ENCODE measurements around the gene CTAGE9. TPM values are rescaled to one million over a fixed set of nuclear protein-coding genes. Genes with fewer than 3 reads are reported as not detected.

Gene CTAGE9
- total RNA-seq, 2 experiments from 2014 or later: not detected

DNA sequence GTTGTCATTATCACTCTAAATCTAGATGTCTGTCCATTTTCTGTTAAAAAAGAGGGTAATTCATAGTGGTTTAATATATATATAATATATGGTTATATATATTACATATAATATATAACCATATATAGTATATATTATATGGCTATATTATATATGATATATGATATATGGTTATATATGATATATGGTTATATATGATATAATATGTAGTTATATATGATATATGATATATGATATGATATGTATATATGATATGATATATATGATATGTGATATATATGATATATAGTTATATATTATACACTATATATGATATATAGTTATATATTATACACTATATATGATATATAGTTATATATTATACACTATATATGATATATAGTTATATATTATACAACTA lies 18.2 kb downstream of the CTAGE9 start:
- H3K79me2 ChIP-seq (ENCODE audit: insufficient read depth, low read depth, low read length): no peaks in the 10 kb centered on the region
- TF ChIP-seq, protein P1, sequence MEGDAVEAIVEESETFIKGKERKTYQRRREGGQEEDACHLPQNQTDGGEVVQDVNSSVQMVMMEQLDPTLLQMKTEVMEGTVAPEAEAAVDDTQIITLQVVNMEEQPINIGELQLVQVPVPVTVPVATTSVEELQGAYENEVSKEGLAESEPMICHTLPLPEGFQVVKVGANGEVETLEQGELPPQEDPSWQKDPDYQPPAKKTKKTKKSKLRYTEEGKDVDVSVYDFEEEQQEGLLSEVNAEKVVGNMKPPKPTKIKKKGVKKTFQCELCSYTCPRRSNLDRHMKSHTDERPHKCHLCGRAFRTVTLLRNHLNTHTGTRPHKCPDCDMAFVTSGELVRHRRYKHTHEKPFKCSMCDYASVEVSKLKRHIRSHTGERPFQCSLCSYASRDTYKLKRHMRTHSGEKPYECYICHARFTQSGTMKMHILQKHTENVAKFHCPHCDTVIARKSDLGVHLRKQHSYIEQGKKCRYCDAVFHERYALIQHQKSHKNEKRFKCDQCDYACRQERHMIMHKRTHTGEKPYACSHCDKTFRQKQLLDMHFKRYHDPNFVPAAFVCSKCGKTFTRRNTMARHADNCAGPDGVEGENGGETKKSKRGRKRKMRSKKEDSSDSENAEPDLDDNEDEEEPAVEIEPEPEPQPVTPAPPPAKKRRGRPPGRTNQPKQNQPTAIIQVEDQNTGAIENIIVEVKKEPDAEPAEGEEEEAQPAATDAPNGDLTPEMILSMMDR (conservative IDR thresholded peaks at IDR 0.05; ENCODE audit: low read length): no peak
- TF ChIP-seq EZH2phosphoT487 (IDR thresholded peaks at IDR 0.05; ENCODE audit: borderline replicate concordance, low read depth, low read length): no peak
- ChIA-PET POLR2A (no interaction called here), CTCF (ENCODE audit: unreplicated experiment) (no interaction called here)
- H3K9me3 ChIP-seq (ENCODE audit: low read length): no peaks in the 10 kb centered on the region
- H3K4me2 ChIP-seq (ENCODE audit: low read length): no peak overlapping the region
- no peaks in the 10 kb centered on the region for H4K20me1 ChIP-seq (ENCODE audit: insufficient read depth, low read length)
- no peak overlapping the region for H3K4me3 ChIP-seq (ENCODE audit: low read depth, low read length, poor library complexity, severe bottlenecking)
- no peaks in the 10 kb centered on the region for H3K36me3 ChIP-seq (ENCODE audit: insufficient read depth, low read length)
- H2AFZ ChIP-seq (ENCODE audit: low read length): no peak overlapping the region
- intact Hi-C loops (cut with micrococcal nuclease; ENCODE audit: unreplicated experiment): no loop called here
- H3K4me1 ChIP-seq (ENCODE audit: insufficient read depth, low read length, poor library complexity, severe bottlenecking): peaks cover 8% of the 10 kb centered on the region
- no TSS peak for BruUV-seq (replicated peaks)
- no peak overlapping the region for H3K27ac ChIP-seq (ENCODE audit: low read depth, low read length, poor library complexity, severe bottlenecking)
- DNase-seq (ENCODE audit: low spot score): no peak
- no peaks in the 10 kb centered on the region for H3K9me2 ChIP-seq (ENCODE audit: insufficient read depth, low read length)

DNA sequence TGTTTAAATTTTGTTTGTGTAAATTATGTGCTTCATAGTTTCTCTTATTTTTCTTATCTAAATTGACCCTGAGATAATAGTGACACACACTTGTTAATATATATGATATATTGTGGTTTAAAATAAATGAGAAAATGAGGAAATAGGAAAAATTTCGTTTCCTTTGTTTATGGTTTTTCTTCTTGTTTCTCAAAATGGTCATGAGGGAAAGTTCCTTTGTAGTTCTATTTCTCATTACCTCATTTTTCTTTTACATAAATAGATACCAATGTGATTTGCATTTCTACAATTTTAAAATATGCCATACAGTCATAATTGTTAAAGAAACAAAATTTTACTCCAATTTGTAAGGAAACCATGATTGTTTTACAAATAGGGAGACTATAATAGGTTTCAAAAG lies 18.8 kb downstream of the CTAGE9 start:
- Histone ChIP-seq H2AFZ (ENCODE audit: low read length) (no peak overlapping the region), H3K9me2 (ENCODE audit: insufficient read depth, low read length) (no peaks in the 10 kb centered on the region), H3K9me3 (ENCODE audit: low read length) (no peaks in the 10 kb centered on the region), H3K27ac (ENCODE audit: low read depth, low read length, poor library complexity, severe bottlenecking) (no peak overlapping the region), H3K79me2 (ENCODE audit: insufficient read depth, low read depth, low read length) (no peaks in the 10 kb centered on the region), H4K20me1 (ENCODE audit: insufficient read depth, low read length) (no peaks in the 10 kb centered on the region), H3K4me1 (ENCODE audit: insufficient read depth, low read length, poor library complexity, severe bottlenecking) (peaks cover 8% of the 10 kb centered on the region), H3K4me3 (ENCODE audit: low read depth, low read length, poor library complexity, severe bottlenecking) (no peak overlapping the region), H3K36me3 (ENCODE audit: insufficient read depth, low read length) (no peaks in the 10 kb centered on the region), H3K4me2 (ENCODE audit: low read length) (no peak overlapping the region; the same call in 1 of the 2 replicates)
- DNase-seq (ENCODE audit: low spot score): no peak
- intact Hi-C loops (cut with micrococcal nuclease; ENCODE audit: unreplicated experiment): no loop called here
- ChIA-PET POLR2A (no interaction called here), CTCF (ENCODE audit: unreplicated experiment) (no interaction called here)
- no TSS peak for BruUV-seq (replicated peaks)
- TF ChIP-seq, protein P1 (conservative IDR thresholded peaks at IDR 0.05; ENCODE audit: low read length): no peak
- TF ChIP-seq EZH2phosphoT487 (IDR thresholded peaks at IDR 0.05; ENCODE audit: borderline replicate concordance, low read depth, low read length): no peak

DNA sequence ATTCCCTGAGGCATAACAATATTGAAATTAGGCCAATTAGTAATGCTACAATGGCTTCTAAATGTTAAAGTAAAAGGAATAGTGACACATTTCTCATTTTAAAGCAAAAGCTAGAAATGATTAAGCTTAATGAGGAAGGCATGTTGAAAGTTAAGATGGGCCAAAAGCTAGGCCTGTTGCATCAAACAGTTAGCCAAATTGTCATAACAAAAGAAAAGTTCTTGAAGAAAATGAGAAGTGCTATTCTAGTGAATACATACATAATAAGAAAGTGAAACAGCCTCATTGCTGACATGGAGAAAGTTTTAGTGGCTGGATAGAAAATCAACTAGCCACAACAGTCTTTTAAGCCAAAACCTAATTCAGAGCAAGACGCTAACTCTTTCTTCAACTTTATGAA lies 22.5 kb downstream of the CTAGE9 start:
- H3K4me3 ChIP-seq (ENCODE audit: low read depth, low read length, poor library complexity, severe bottlenecking): no peak overlapping the region
- no peak for DNase-seq (ENCODE audit: low spot score)
- intact Hi-C loops (cut with micrococcal nuclease; ENCODE audit: unreplicated experiment): no loop called here

More for the DNA sequence above, 22.5 kb downstream of the CTAGE9 start:
- POLR2A ChIA-PET: interaction anchor here (2.4 kb wide), 1 partner anchor 33 kb away, joined by 5 read pairs; no protein-coding TSS in a partner anchor
- CTCF ChIA-PET (ENCODE audit: unreplicated experiment): no interaction called here
- no peak overlapping the region for H2AFZ ChIP-seq (ENCODE audit: low read length)
- no TSS peak for BruUV-seq (replicated peaks)
- no peaks in the 10 kb centered on the region for H3K36me3 ChIP-seq (ENCODE audit: insufficient read depth, low read length)
- H3K4me2 ChIP-seq (ENCODE audit: low read length): no peak overlapping the region
- H3K27ac ChIP-seq (ENCODE audit: low read depth, low read length, poor library complexity, severe bottlenecking): no peak overlapping the region
- no peaks in the 10 kb centered on the region for H3K79me2 ChIP-seq (ENCODE audit: insufficient read depth, low read depth, low read length)
- no peaks in the 10 kb centered on the region for H4K20me1 ChIP-seq (ENCODE audit: insufficient read depth, low read length)
- no peaks in the 10 kb centered on the region for H3K9me3 ChIP-seq (ENCODE audit: low read length)
- peaks cover 8% of the 10 kb centered on the region for H3K4me1 ChIP-seq (ENCODE audit: insufficient read depth, low read length, poor library complexity, severe bottlenecking)
- TF ChIP-seq EZH2phosphoT487 (IDR thresholded peaks at IDR 0.05; ENCODE audit: borderline replicate concordance, low read depth, low read length): no peak
- TF ChIP-seq, protein P1 (conservative IDR thresholded peaks at IDR 0.05; ENCODE audit: low read length): no peak
- H3K9me2 ChIP-seq (ENCODE audit: insufficient read depth, low read length): no peaks in the 10 kb centered on the region
